T-helper 1 cell (primary cell): ENCODE measurements around the gene GFRAL.
"Not testable (repeated sequence)": the region's sequence is repeated elsewhere in the genome, so short reads cannot be mapped to it uniquely, and the experiment has no call there.

ENCODE experiments used
- DNase-seq, 5 donors: peaks; one replicate each; pipeline ENCODE4 v3.0.0-alpha.2; 2012 to 2020
- total RNA-seq, 4 donors: gene quantifications; one replicate each; lab custom pipeline; 2026; lab: John Stamatoyannopoulos, UW

Gene GFRAL
- total RNA-seq = 0 reads per million in 4 donors

- DNase-seq = no peak
These were observed at the start of gene GFRAL for GRCh38 chr6:55327169-55327568. TSS of gene GFRAL (plus strand) at chr6:55327469. CDS start at chr6:55327555, 86 bp downstream.

GRCh38 chr6:55277646-55278045 is 49.6 kb upstream of the GFRAL start:
- DNase-seq = no peak

GRCh38 chr6:55281215-55281614 is 46.1 kb upstream of the GFRAL start:
- no peak for DNase-seq

GRCh38 chr6:55282115-55282514 is 45.2 kb upstream of the GFRAL start:
- no peak for DNase-seq

- DNase-seq = no peak
These were observed 40.4 kb upstream of the GFRAL start for GRCh38 chr6:55286824-55287223.

- DNase-seq = no peak
These were observed 36.5 kb upstream of the GFRAL start for GRCh38 chr6:55290736-55291135.

- DNase-seq = no peak
These were observed 34.2 kb upstream of the GFRAL start for GRCh38 chr6:55293116-55293515.

GRCh38 chr6:55297214-55297613 is 30.1 kb upstream of the GFRAL start:
- DNase-seq = not testable (repeated sequence)

- DNase-seq = no peak
These were observed 27.8 kb upstream of the GFRAL start for GRCh38 chr6:55299286-55299985.

GRCh38 chr6:55304747-55305146 is 22.5 kb upstream of the GFRAL start:
- DNase-seq = no peak

- DNase-seq = no peak
These were observed 7.1 kb upstream of the GFRAL start for GRCh38 chr6:55319961-55320695.

- no peak for DNase-seq
These were observed 6.6 kb upstream of the GFRAL start for GRCh38 chr6:55320696-55321086.

- DNase-seq = no peak
These were observed 49.9 kb downstream of the GFRAL start for GRCh38 chr6:55377150-55377549.

- no peak for DNase-seq
These were observed 52.2 kb downstream of the GFRAL start for GRCh38 chr6:55379471-55379870.

GRCh38 chr6:55379895-55380294 is 52.6 kb downstream of the GFRAL start:
- no peak for DNase-seq

GRCh38 chr6:55388211-55388610 is 60.9 kb downstream of the GFRAL start:
- no peak for DNase-seq

GRCh38 chr6:55395871-55396270 is 68.6 kb downstream of the GFRAL start:
- no peak for DNase-seq

GRCh38 chr6:55397986-55398385 is 70.7 kb downstream of the GFRAL start:
- DNase-seq = no peak

GRCh38 chr6:55399351-55399750 is 72.1 kb downstream of the GFRAL start:
- DNase-seq = no peak

GRCh38 chr6:55405474-55406235 is 78.4 kb downstream of the GFRAL start:
- DNase-seq = no peak

GRCh38 chr6:55410674-55411073 is 83.4 kb downstream of the GFRAL start:
- DNase-seq = no peak

- DNase-seq = no peak
These were observed 96.7 kb downstream of the GFRAL start for GRCh38 chr6:55423933-55424332.

GRCh38 chr6:55433446-55434130 is 106.3 kb downstream of the GFRAL start:
- no peak for DNase-seq
